ENCODE data around the gene SIRPG.

SIRPG gene

GRCh38 chr20:1676650-1677049, 19.1 kb upstream of the SIRPG start:
- TF ChIP-seq Cebpa-rat (IDR thresholded peaks at IDR 0.05) = no peak
- H3K9me3 ChIP-seq (replicated peaks in 1 of 11) = peaks cover 0 to 7% (median 5%) of the 10 kb centered on the region in 11 experiments; a peak in 10 of 22 replicates
- no peak overlapping the region for H3K9ac ChIP-seq
- no peaks in the 10 kb centered on the region for H3K27me3 ChIP-seq
- no peak overlapping the region for H3K27ac ChIP-seq
- H4K20me1 ChIP-seq = no peaks in the 10 kb centered on the region
- peaks cover 0 to 11% (median 0%) of the 10 kb centered on the region in 10 experiments; a peak in 4 of 20 replicates for H3K4me1 ChIP-seq
- H3K4me2 ChIP-seq = no peak overlapping the region
- no peak overlapping the region for H3K4me3 ChIP-seq
- no peaks in the 10 kb centered on the region for H3K36me3 ChIP-seq

DNA sequence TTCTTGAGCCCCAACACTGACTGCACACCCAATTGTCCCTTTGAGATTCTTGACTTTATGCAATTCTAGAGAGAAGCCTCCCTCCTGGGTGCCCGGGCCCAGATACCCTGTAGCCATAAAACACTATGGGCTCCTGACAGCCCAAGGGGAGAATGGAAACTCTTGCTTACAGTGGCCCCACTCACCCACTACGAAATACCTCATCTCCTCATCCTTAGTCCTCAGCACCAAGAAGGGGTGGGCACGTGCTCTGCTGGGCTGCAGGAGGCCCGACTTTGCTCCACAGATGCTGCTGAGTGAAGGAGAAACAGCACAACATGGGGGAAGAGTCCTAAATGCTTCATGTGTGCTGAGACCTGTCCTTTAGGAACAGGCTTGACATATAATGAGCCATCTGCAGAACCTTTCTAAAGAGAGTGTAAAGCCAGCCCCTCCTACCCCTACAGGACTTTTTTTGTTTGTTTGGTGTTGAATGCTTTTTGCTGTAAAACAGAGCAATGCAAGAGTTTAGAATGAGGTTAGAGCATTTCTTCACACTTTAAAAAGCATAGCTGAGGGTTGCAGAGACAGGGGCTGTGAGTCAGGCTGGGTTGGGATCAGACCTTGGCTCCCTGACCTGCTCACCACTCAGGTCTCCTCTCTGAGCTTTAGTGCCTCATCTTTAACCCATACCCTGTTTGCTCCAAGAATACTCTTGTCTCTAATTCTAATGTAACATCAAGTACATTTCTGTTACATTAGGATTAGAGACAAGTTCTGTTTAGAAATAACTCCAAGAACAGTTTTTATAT, 17.6 kb upstream of the SIRPG start:
- H3K27ac ChIP-seq = no peak overlapping the region
- no peak for TF ChIP-seq Cebpa-rat (IDR thresholded peaks at IDR 0.05)
- H3K9me3 ChIP-seq (replicated peaks in 1 of 11) = peaks cover 5 to 19% (median 17%) of the 10 kb centered on the region in 11 experiments; a peak in 18 of 22 replicates
- H3K36me3 ChIP-seq = no peaks in the 10 kb centered on the region
- no peaks in the 10 kb centered on the region for H4K20me1 ChIP-seq
- no peak overlapping the region for H3K4me2 ChIP-seq
- no peaks in the 10 kb centered on the region for H3K4me1 ChIP-seq
- no peaks in the 10 kb centered on the region for H3K27me3 ChIP-seq
- H3K4me3 ChIP-seq = no peak overlapping the region
- H3K9ac ChIP-seq = no peak overlapping the region

- Histone ChIP-seq H3K4me1 (no peaks in the 10 kb centered on the region), H3K27ac (no peak overlapping the region), H3K36me3 (no peaks in the 10 kb centered on the region), H4K20me1 (no peaks in the 10 kb centered on the region), H3K9ac (no peak overlapping the region), H3K4me3 (no peak overlapping the region), H3K9me3 (replicated peaks in 1 of 11) (peaks cover 5 to 21% (median 18%) of the 10 kb centered on the region in 11 experiments; a peak in 18 of 22 replicates), H3K27me3 (no peaks in the 10 kb centered on the region), H3K4me2 (no peak overlapping the region)
- no peak for TF ChIP-seq Cebpa-rat (IDR thresholded peaks at IDR 0.05)
These were observed 16.8 kb upstream of the SIRPG start for GRCh38 chr20:1674361-1674760.

- Histone ChIP-seq H3K9me3 (replicated peaks in 1 of 11) (peaks cover 5 to 21% (median 18%) of the 10 kb centered on the region in 11 experiments; a peak in 18 of 22 replicates), H4K20me1 (no peaks in the 10 kb centered on the region), H3K4me1 (no peaks in the 10 kb centered on the region), H3K4me2 (no peak overlapping the region), H3K9ac (no peak overlapping the region), H3K27ac (no peak overlapping the region), H3K4me3 (no peak overlapping the region), H3K36me3 (no peaks in the 10 kb centered on the region), H3K27me3 (no peaks in the 10 kb centered on the region)
- no peak for TF ChIP-seq Cebpa-rat (IDR thresholded peaks at IDR 0.05)
These were observed 15.8 kb upstream of the SIRPG start for GRCh38 chr20:1673424-1673823.

- H3K36me3 ChIP-seq = no peaks in the 10 kb centered on the region
- H3K27ac ChIP-seq = no peak overlapping the region
- H3K27me3 ChIP-seq = no peaks in the 10 kb centered on the region
- no peaks in the 10 kb centered on the region for H3K4me1 ChIP-seq
- H3K4me2 ChIP-seq = no peak overlapping the region
- H3K9me3 ChIP-seq (replicated peaks in 1 of 11) = peaks cover 5 to 21% (median 18%) of the 10 kb centered on the region in 11 experiments; a peak in 18 of 22 replicates
- no peak for TF ChIP-seq Cebpa-rat (IDR thresholded peaks at IDR 0.05)
- H3K4me3 ChIP-seq = no peak overlapping the region
- no peaks in the 10 kb centered on the region for H4K20me1 ChIP-seq
- H3K9ac ChIP-seq = no peak overlapping the region
These were observed 15.1 kb upstream of the SIRPG start for GRCh38 chr20:1672728-1673127.

DNA sequence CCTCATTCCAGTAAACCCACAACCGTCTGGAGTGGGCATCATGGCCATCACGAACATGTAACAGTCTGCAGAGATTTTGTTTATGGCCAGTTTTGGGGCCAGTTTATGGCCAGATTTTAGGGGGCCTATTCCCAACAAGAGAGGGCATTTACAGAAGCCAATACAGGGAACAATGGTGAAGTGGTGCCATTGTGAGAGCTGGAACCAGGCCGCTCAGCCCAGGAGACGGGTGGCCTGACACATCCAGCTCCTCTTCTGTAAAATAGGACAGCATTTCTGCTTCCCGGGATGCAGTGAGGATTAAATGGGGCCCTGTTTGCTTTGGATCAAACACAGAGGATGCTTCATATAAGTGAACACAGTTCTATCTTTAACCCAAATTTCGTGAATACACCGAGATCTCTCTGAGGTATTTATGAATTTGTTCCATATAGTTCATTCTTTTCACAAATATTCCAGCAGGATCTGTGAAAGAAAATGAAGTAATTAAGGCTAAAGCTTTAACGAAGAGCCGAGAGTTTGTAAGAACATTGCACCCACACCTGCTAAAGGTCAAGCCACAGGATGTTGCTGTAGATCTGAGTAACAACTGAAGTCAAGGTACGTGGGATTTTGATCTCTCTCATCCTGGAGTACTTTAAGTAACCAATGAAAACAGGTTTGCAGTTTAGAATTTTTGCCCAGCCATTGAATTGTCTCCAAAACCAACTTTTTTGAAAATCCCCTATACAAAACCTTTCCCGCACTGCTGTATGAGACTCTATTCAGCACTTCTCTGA, 14.5 kb upstream of the SIRPG start:
- Histone ChIP-seq H3K36me3 (no peaks in the 10 kb centered on the region), H3K9ac (no peak overlapping the region), H3K9me3 (replicated peaks in 1 of 11) (peaks cover 5 to 21% (median 18%) of the 10 kb centered on the region in 11 experiments; a peak in 18 of 22 replicates), H3K27me3 (no peaks in the 10 kb centered on the region), H3K27ac (no peak overlapping the region), H3K4me2 (no peak overlapping the region), H4K20me1 (no peaks in the 10 kb centered on the region), H3K4me1 (no peaks in the 10 kb centered on the region), H3K4me3 (no peak overlapping the region)
- TF ChIP-seq Cebpa-rat (IDR thresholded peaks at IDR 0.05) = no peak

DNA sequence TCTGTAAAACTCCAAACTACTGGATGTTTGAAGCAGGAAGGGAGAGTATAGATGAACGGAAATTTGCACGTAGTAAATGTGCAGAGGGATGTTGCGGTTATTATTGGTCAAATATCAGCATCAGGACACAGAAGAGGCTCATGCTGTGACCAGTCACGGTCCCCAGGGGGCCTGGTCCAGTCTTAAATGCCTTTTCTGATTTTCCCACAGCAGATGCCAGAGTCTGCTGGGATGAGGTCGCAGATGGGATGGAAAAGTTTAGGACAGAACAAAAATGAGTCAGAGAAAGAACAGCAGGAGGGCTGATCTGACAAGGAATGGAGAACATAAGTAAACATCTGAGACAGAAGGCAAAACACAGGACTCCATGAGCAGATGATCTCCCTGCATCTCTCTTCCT, 11.7 kb upstream of the SIRPG start:
- TF ChIP-seq Cebpa-rat (IDR thresholded peaks at IDR 0.05) = no peak

DNA sequence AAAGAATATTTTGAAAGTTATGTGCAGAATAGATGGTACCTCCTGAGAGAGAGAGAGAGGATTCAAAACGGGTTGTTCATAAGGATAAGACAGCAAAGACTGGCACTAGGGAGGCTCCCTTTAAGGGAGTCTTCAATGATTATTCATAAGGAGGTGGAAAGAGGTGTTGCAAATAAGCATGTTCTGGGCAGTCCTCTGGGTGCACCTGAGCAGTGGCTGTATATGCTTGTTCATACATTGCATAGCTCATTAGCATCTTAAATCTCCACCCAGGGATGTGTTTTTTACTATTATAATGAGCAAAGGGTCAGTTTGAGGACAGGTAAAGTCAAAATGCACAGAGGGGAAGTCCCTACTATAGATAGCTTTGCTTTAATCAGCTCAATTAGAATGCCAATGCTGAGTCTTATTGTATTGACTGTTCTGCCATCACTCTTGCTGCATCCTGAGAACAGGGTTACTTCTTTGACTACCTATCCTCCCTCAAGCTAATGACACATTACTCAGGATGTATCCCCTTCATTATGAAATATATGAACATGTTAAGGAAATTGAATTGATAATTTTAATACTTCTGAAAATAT, 10.0 kb upstream of the SIRPG start:
- Histone ChIP-seq H3K9ac (no peak overlapping the region), H3K9me3 (replicated peaks in 1 of 11) (peaks cover 5 to 21% (median 18%) of the 10 kb centered on the region in 11 experiments; a peak in 18 of 22 replicates), H3K4me2 (no peak overlapping the region), H3K4me1 (peaks cover 17 to 25% (median 21%) of the 10 kb centered on the region in 10 experiments), H4K20me1 (no peaks in the 10 kb centered on the region), H3K27ac (no peak overlapping the region), H3K27me3 (no peaks in the 10 kb centered on the region), H3K4me3 (no peak overlapping the region), H3K36me3 (no peaks in the 10 kb centered on the region)
- TF ChIP-seq Cebpa-rat (IDR thresholded peaks at IDR 0.05) = no peak

More for the DNA sequence above, 11.7 kb upstream of the SIRPG start:
- no peak overlapping the region for H3K4me3 ChIP-seq
- no peak overlapping the region for H3K27ac ChIP-seq
- no peak overlapping the region for H3K4me2 ChIP-seq
- no peaks in the 10 kb centered on the region for H3K27me3 ChIP-seq
- peaks cover 5 to 21% (median 18%) of the 10 kb centered on the region in 11 experiments; a peak in 18 of 22 replicates for H3K9me3 ChIP-seq (replicated peaks in 1 of 11)
- H3K9ac ChIP-seq = no peak overlapping the region
- H3K4me1 ChIP-seq = peaks cover 13 to 17% (median 15%) of the 10 kb centered on the region in 10 experiments
- H4K20me1 ChIP-seq = no peaks in the 10 kb centered on the region
- no peaks in the 10 kb centered on the region for H3K36me3 ChIP-seq

DNA sequence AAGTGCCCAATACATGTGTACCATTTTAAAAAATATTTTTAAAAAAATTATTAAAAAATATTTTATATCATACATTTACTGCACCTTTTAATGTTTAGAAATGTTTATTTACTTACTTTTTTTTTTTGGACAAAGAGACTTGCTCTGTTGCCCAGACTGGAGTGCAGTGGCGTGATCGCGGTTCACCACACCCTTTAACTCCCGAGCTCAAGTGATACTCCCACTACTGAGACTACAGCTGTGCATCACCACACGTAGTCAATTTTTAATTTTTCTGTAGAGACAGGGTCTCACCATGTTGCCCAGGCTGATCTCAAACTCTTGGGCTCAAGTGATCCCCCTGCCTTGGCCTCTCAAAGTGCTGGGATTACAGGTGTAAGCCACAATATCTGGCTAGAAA, 9.2 kb upstream of the SIRPG start:
- no peak overlapping the region for H3K9ac ChIP-seq
- TF ChIP-seq Cebpa-rat (IDR thresholded peaks at IDR 0.05) = no peak
- H3K9me3 ChIP-seq (replicated peaks in 1 of 11) = peaks cover 5 to 19% (median 15%) of the 10 kb centered on the region in 11 experiments; a peak in 18 of 22 replicates
- no peaks in the 10 kb centered on the region for H4K20me1 ChIP-seq
- no peak overlapping the region for H3K27ac ChIP-seq
- peaks cover 17 to 30% (median 22%) of the 10 kb centered on the region in 10 experiments for H3K4me1 ChIP-seq
- no peak overlapping the region for H3K4me2 ChIP-seq
- no peaks in the 10 kb centered on the region for H3K27me3 ChIP-seq
- no peak overlapping the region for H3K4me3 ChIP-seq
- no peaks in the 10 kb centered on the region for H3K36me3 ChIP-seq

Measured in BLaER1 treated with 17β-estradiol and CSF1 and Interleukin-3, amounts not matched to agents 10 nM and 100 nM (cell line).